ENCODE measurements around the gene NSL1.
A peak's percentile ranks its signal among the peaks of the same experiment; 100 is the strongest.
"Not testable (repeated sequence)": the region's sequence is repeated elsewhere in the genome, so short reads cannot be mapped to it uniquely, and the experiment has no call there.

Gene NSL1

DNA sequence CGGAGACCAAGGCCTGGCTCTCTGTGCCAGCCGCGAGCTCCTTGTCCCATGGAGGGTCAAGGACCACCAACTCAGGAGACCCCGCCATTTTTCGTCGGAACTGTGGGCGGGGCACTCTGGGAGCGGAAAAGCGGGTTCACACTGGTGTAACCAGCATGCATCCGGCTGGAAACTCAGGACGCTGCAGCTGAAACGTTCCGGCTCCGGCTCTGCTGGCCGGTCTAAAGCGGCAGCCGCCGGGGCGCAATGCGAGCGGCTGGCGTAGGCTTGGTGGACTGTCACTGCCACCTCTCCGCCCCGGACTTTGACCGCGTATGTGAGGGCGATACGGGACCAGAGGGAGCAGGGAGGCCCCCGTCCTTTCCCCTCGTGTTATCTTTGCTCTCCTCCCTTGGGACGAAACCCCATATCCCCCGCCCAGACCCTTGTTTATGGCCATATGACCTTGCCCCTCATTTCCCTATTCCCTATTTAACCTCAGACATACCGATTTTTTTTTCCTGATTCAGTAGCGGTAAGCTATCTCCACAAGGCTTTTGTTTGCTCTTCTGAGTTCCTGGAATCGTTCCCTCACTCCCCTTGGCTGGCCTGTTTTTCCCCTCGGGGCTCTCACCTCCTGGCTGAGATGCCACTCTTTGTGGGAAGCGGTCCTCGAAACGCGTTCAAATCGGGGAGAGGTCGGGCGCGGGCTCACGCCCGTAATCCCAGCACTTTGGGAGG, at the start of gene NSL1, which contains the start of gene TATDN3:
TSS of gene NSL1 (minus strand) at position 102 of the 720 bp plus-strand sequence. CDS start at position 88, 14 bp downstream.
TSS of gene TATDN3 (plus strand) at position 219 of the 720 bp plus-strand sequence. CDS start at position 247, 28 bp downstream.
- DNase-seq = peak; percentile 89

GRCh38 chr1:212838145-212838544, 46.6 kb upstream of the NSL1 start:
- no peak for DNase-seq

DNA sequence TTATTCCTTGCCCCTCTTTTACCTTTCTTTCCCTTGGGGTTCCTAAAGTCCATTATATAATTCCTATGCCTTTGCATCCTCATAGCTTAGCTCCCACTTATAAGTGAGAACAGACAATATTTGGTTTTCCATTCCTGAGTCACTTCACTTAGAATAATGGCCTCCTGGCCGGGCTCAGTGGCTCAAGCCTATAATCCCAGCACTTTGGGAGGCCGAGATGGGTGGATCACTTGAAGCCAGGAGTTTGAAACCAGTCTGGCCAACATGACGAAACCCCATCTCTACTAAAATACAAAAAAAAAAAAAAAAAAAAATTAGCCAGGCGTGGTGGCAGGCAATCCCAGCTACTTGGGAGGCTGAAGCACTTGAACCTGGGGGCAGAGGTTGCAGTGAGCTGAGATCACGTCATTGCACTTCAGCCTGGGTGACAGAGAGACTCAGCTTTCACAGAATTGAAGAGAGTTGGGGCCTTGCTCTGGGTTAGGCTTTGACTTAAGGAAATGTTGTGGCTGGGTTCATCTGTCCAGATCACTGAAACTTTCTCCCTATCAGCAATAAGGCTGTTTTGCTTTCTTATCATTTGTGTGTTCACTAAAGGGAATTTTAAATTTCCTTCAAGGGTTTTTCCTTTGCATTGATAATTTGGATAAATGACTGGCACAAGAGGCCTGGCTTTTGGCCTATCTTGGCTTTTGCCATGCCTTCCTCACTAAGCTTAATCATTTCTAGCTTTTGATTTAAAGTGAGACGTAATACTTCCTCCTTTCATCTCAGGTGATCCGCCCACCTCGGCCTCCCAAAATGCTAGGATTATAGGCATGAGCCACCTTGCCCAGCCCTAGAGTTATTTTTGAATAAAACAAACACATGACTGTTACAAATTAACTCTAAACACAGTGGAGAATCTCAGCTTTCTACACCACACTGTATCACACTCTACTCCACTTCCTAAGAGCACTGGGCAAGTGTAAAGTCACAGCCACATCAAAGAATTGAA, 41.9 kb upstream of the NSL1 start:
- DNase-seq = not testable (repeated sequence)

DNA sequence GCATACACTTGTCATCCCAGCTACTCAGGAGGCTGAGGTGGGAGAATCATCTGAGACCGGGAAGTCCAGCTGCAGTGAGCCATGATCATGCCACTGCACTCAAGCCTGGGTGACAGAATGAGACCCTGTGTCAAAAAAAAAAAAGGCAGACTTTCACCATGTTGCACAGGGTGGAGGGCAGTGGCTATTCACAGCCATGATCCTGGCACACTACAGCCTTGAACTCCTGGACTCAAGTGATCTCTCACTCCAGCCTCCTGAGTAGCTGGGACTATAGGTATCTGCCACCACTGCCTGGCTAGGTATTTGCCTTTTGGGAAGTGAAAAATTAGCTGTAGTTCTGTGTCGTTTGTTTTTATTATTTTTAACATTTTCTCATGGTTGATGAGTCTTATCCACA, 36.8 kb upstream of the NSL1 start:
- DNase-seq = no peak

GRCh38 chr1:212827831-212828278, 36.3 kb upstream of the NSL1 start:
- no peak for DNase-seq

GRCh38 chr1:212827171-212827776, 35.7 kb upstream of the NSL1 start:
- DNase-seq = no peak

DNA sequence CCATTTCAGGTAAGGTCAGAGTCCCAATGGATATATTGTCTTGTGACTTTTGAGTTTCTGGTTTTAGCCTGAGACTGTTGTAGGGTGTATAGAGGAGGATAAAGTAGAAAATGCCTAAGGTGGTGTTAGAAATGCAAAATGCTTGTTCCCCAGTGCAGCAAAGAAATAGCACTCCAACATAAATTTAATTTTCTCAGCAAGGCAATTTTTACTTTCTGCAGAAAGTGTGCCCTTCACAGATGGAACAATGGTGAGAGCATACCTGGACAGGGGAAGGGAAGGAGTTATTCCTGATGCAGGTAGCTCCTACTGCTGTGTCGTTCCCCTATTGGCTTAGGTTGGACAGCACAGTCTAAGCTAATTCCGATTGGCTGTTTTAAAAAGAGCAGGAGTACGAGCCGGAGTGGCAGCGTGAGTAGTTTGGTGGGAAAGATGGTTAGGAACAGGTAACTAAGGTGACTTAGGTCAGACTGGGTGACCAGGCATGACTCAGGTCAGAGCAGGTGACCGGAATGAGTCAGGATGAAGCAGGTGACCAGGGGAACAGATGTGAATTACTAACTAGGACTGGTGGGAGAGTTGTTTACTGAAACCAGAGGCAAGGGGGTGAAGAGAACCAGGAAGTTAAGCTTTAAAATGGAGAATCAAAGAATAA, 34.3 kb upstream of the NSL1 start:
- no peak for DNase-seq

GRCh38 chr1:212824201-212824600, 32.6 kb upstream of the NSL1 start:
- no peak for DNase-seq

GRCh38 chr1:212822956-212823355, 31.4 kb upstream of the NSL1 start:
- DNase-seq = no peak

DNA sequence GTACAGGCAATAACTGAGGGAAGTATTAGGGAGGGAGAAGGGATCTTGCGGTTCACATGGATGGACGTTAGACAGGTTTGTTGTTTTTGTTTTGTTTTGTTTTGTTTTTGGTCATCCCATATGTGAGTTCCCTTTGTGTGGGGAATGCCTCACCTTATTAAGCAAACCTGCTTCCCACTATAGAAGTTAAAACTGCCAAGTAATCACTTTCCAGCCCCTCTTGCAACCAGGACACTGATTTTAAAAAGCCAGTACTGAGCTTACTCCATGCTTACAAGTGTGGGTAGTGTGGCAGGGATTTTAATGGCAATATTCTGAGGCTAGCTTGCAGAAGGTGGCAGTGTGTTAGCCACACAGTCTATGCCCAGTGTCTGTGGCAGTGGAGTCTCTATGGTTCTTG, 29.4 kb upstream of the NSL1 start:
- DNase-seq = no peak

DNA sequence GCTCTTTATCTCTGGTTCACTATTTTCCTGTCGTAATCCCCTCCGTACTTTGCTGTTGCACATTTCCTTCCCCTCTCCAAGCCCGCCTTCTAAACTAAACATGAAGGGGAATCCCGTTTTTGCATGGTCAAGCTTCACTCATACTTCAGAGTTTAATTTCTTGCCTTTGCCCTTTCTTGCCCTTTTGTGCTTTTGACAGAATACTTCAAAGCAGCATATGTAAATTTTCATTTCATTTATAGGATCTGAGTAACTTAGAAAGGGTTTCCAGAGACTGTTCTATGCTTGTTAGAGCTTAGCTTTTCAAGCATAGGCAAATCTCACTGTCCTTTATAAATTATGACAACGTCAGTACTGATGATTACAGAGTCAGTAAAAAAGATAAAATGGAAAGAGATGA, 28.1 kb upstream of the NSL1 start:
- no peak for DNase-seq

DNA sequence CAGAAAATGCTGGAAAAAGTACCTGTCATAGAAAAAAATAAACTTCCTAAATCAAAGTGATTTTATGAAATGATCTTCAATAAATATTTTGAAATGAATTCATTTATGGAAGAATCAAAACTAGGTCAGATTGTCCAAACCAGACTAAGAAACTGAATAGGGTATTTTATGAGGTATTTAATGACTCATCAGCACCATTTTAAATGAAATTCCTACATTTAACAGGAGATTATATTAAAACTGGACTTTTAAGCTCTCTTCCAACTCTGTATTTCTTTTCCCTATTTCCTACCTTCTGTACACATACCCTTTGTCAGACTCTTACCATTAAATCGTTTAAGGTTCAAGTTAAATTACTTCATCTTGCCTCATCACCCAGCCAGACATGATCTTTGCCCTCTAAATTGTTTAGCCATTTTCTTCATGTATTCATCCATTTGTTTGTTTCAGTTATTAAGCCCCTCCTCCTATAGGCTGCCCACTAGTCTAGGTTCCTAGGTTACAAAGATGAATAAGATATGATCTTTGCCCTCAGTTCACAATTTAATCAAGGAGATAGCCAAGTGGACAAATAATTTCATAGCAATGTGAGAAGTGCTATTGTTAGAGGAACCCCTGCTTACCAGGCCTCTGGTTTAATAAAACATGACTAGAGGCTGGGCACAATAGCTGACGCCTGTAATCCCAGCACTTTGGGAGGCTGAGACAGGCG, 25.1 kb upstream of the NSL1 start:
- no peak for DNase-seq

- peak; percentile 10 for DNase-seq
Observed at GRCh38 chr1:212814537-212815334, 23.2 kb upstream of the NSL1 start.

- DNase-seq = no peak
Observed at GRCh38 chr1:212805767-212806166, 14.2 kb upstream of the NSL1 start.

DNA sequence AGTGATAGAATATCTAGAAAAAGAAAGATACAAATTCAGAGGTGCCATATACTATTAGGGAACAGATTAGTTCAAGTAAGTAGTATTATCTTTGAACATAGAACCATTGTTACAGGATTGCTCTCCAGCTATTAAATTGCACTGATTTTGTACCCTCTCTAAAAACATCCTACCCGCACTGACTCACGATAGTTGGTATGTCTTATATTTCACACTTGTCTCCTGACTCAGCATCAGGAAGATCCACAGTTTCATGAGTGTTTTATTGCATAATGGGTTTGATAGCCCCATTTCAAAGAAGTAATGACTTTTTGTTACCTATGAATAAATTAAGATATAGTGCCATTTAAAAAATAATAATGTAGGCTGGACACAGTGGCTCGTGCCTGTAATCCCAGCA, 6.1 kb upstream of the NSL1 start:
- DNase-seq = no peak

DNA sequence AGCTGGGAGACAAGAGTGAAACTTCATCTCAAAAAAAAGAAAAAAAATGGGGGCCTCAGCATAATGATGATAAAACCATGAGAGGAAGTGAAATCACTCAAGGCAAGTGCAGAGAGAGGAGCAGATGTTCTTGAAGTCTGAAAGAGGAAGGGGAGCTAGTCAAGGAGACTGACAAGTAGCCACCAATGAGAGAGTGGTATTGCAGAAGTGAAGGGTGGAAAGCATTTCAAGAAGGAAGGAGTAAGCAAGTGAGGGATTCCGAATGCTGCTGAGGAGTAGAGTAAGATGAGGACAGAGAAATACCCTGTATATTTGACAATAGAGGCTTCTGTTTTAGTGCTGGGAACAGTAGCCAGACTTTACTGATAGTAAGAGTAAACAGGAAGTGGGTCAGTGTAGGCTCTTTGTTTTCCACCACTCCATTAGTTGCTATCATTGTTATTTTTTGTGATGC, 3.0 kb upstream of the NSL1 start:
- DNase-seq = no peak

DNA sequence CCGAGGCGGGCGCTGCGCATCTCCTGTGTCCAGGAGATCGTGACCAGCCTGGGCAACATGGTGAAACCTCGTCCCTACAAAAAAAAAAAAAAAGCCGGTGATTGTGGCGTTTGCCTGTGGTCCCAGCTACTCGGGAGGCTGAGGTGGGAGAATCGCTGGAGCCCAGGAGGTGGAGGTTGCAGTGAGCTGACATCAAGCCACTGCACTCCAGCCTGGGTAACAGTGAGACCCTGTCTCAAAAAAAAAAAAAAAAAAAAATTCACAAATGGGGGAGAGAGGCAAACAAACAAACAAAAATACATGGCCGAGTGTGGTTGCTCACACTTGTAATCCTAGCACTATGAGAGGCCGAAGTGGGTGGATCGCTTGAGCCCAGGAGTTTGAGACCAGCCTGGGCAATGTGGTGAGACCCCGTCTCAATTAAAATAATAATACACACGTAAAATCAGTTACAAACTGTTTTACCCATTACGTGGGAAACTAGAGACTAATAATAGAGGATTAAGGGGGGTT, 875 bp upstream of the NSL1 start:
- DNase-seq = no peak

GRCh38 chr1:212791261-212791675, 309 bp downstream of the NSL1 start:
- DNase-seq = peak; percentile 83

DNA sequence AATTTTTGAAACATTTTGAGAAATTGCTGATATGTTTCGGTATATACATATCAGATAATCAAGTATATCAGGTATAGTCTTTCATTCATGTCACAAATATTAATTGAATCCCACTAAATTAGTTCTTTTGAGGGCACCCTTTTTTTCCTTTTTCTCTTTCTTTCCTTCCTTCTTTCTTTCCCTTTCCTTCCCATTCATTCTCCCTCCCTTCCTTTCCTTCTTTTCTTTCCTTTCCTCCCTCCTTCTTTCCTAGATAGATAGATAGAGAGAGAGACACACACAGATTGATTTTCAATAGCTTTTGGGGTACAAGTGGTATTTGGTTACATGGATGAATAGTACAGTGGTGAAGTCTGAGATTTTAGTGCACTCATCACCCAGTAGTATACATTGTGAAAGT, 5.7 kb downstream of the NSL1 start:
- no peak for DNase-seq

DNA sequence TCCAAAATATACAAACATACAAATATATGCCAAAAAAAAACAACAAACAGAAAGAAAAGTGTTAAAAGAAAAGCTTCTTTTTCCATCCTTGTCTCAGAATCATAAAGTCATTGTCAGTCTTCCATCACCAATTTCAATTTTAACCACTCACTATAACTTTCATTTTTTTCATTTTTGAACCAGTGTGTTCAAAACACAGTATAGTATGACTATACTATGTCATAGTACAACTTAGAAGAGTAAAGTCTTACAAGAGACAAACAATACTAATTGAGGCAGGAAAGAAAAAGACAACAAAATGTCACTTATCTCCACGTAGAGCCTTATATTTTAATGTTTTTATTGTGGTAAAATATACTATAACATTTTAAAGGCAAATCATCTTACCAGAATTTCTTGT, 7.6 kb downstream of the NSL1 start:
- DNase-seq = no peak
